ENCODE data around the gene CENPN. TPM values are rescaled to one million over a fixed set of nuclear protein-coding genes. Genes with fewer than 3 reads are reported as not detected.

The CENPN gene
- polyA plus RNA-seq, 1 donor: 14.8 TPM

- Histone ChIP-seq H3K4me1 (ENCODE audit: control insufficient read depth, insufficient read depth, low read length) (no peaks in the 10 kb centered on the region), H3K36me3 (ENCODE audit: control insufficient read depth, insufficient read depth, low read length) (no peaks in the 10 kb centered on the region), H3K27me3 (ENCODE audit: control insufficient read depth, insufficient read depth, low read length) (no peaks in the 10 kb centered on the region), H3K9me3 (ENCODE audit: control insufficient read depth, low read depth, low read length) (no peaks in the 10 kb centered on the region), H3K4me3 (ENCODE audit: low read length) (peak overlapping the region; percentile 76), H3K27ac (ENCODE audit: low read length) (peak overlapping the region; percentile 96)
- 8% methylated on average over 2 of the region's 27 CpGs for WGBS (ENCODE audit: insufficient coverage, low lambda C conversion rate)
- peak in 1 of 2 donors; percentile 85 for DNase-seq
These were observed 69.6 kb downstream of the CENPN start for GRCh38 chr16:81076566-81077075.

- Histone ChIP-seq H3K4me1 (ENCODE audit: control insufficient read depth, insufficient read depth, low read length) (no peaks in the 10 kb centered on the region), H3K27ac (ENCODE audit: low read length) (peak within 1 kb of the TSS; percentile 96), H3K36me3 (ENCODE audit: control insufficient read depth, insufficient read depth, low read length) (no peaks in the 10 kb centered on the region), H3K9me3 (ENCODE audit: control insufficient read depth, low read depth, low read length) (no peaks in the 10 kb centered on the region), H3K27me3 (ENCODE audit: control insufficient read depth, insufficient read depth, low read length) (no peaks in the 10 kb centered on the region), H3K4me3 (ENCODE audit: low read length) (peak within 1 kb of the TSS; percentile 76)
- no CpG with 5 or more reads among the region's 59 CpGs for WGBS (ENCODE audit: insufficient coverage, low lambda C conversion rate)
- peak; percentile 97 to 99 for DNase-seq
These were observed 70.3 kb downstream of the CENPN start, which contains the start of gene C16orf46 for GRCh38 chr16:81077076-81077940. TSS of gene C16orf46 (minus strand) at chr16:81077238. CDS start at chr16:81063955, 13,283 bp downstream.

- Histone ChIP-seq H3K4me1 (ENCODE audit: control insufficient read depth, insufficient read depth, low read length) (no peaks in the 10 kb centered on the region), H3K27ac (ENCODE audit: low read length) (no peak overlapping the region), H3K27me3 (ENCODE audit: control insufficient read depth, insufficient read depth, low read length) (no peaks in the 10 kb centered on the region), H3K9me3 (ENCODE audit: control insufficient read depth, low read depth, low read length) (no peaks in the 10 kb centered on the region), H3K4me3 (ENCODE audit: low read length) (no peak overlapping the region), H3K36me3 (ENCODE audit: control insufficient read depth, insufficient read depth, low read length) (no peaks in the 10 kb centered on the region)
- DNase-seq: no peak
- no CpG with 5 or more reads among the region's 1 CpG for WGBS (ENCODE audit: insufficient coverage, low lambda C conversion rate)
These were observed 73.2 kb downstream of the CENPN start for GRCh38 chr16:81080233-81080632.

- H3K36me3 ChIP-seq (ENCODE audit: control insufficient read depth, insufficient read depth, low read length): no peaks in the 10 kb centered on the region
- DNase-seq: no peak
These were observed 74.0 kb downstream of the CENPN start for GRCh38 chr16:81081014-81081413.

More at GRCh38 chr16:81081014-81081413, 74.0 kb downstream of the CENPN start:
- WGBS (ENCODE audit: insufficient coverage, low lambda C conversion rate): 100% methylated on average over 1 of the region's 4 CpGs
- Histone ChIP-seq H3K27ac (ENCODE audit: low read length) (no peak overlapping the region), H3K27me3 (ENCODE audit: control insufficient read depth, insufficient read depth, low read length) (no peaks in the 10 kb centered on the region), H3K4me1 (ENCODE audit: control insufficient read depth, insufficient read depth, low read length) (no peaks in the 10 kb centered on the region), H3K9me3 (ENCODE audit: control insufficient read depth, low read depth, low read length) (no peaks in the 10 kb centered on the region), H3K4me3 (ENCODE audit: low read length) (no peak overlapping the region)

Other genes with a start within 250 kb of the CENPN start
- 5.1 TPM for gene CDYL2, start 202.6 kb upstream of the CENPN start, polyA plus RNA-seq
- gene CMC2, start 329 bp upstream of the CENPN start, polyA plus RNA-seq: 56.1 TPM
- 31.3 TPM for gene ATMIN, start 28.6 kb downstream of the CENPN start, polyA plus RNA-seq
- gene C16orf46, start 70.0 kb downstream of the CENPN start, polyA plus RNA-seq: 0.93 TPM
- gene GCSH, start 89.2 kb downstream of the CENPN start, polyA plus RNA-seq: 34.1 TPM
- gene BCO1, start 231.5 kb downstream of the CENPN start, polyA plus RNA-seq: 1.2 TPM